ENCODE data around the gene ZNF804B. TPM values are rescaled to one million over a fixed set of nuclear protein-coding genes. Genes with fewer than 3 reads are reported as not detected.

ZNF804B gene
- total and polyA plus RNA-seq, 2 of the 4 experiments (the other 2 are of a cell fraction): not detected

DNA sequence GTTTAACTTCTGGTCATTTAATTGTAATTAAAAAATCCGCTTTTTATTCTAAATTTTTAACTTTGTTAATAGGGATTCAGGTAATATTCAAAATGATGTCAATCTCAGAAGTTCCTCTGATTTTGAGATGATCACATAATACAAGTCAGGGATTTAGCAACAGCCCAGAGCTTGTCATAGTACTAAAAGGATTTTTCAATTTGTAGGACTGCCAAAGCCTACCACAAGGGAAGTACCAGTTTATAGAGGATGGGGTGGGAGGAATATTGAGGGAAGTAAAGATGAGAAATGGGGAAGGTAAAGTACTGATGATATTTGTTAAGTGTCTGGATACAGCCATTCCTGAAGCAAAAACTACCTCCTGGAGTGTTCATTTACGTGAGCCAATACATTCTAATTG lies 314.3 kb downstream of the ZNF804B start:
- no peak overlapping the region for H4K8ac ChIP-seq (ENCODE audit: low read depth in 2 of 2, low read length in 2 of 2)
- no CpG with 5 or more reads among the region's 2 CpGs for WGBS, 2 experiments (ENCODE audit: extremely low coverage in 2 of 2, insufficient read length in 1 of 2)
- no peak overlapping the region for H3K56ac ChIP-seq (ENCODE audit: extremely low read depth, insufficient read depth, low read length)
- POLR2A ChIA-PET (ENCODE audit: unreplicated experiment): no interaction called here
- H2AK9ac ChIP-seq (replicated peaks; ENCODE audit: low read depth, low read length, poor library complexity): no peak overlapping the region
- H4K5ac ChIP-seq (ENCODE audit: low read depth, low read length): no peak overlapping the region
- H3K4me1 ChIP-seq (ENCODE audit: control insufficient read depth, insufficient read depth, low read length): no peaks in the 10 kb centered on the region
- H3K4me2 ChIP-seq (ENCODE audit: low read depth, low read length): no peak overlapping the region
- BruUV-seq (replicated peaks): no TSS peak
- TF ChIP-seq MAFK (IDR thresholded peaks at IDR 0.05; ENCODE audit: low read depth, low read length): no peak
- no peak for TF ChIP-seq CHD1 (IDR thresholded peaks at IDR 0.05; ENCODE audit: low read depth, low read length)
- no peak for TF ChIP-seq BHLHE40 (IDR thresholded peaks at IDR 0.05; ENCODE audit: low read depth, low read length)
- TF ChIP-seq, protein P1, sequence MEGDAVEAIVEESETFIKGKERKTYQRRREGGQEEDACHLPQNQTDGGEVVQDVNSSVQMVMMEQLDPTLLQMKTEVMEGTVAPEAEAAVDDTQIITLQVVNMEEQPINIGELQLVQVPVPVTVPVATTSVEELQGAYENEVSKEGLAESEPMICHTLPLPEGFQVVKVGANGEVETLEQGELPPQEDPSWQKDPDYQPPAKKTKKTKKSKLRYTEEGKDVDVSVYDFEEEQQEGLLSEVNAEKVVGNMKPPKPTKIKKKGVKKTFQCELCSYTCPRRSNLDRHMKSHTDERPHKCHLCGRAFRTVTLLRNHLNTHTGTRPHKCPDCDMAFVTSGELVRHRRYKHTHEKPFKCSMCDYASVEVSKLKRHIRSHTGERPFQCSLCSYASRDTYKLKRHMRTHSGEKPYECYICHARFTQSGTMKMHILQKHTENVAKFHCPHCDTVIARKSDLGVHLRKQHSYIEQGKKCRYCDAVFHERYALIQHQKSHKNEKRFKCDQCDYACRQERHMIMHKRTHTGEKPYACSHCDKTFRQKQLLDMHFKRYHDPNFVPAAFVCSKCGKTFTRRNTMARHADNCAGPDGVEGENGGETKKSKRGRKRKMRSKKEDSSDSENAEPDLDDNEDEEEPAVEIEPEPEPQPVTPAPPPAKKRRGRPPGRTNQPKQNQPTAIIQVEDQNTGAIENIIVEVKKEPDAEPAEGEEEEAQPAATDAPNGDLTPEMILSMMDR (conservative IDR thresholded peaks at IDR 0.05; ENCODE audit: low read depth, low read length): no peak
- H4K91ac ChIP-seq (ENCODE audit: insufficient read depth, low read depth, low read length): no peak overlapping the region
- no peak overlapping the region for H3K14ac ChIP-seq (replicated peaks; ENCODE audit: low read depth, low read length)
- intact Hi-C loops (cut with micrococcal nuclease) (no loop called here), in situ Hi-C loops (cut with MboI; ENCODE audit: low sequenced_read_pairs) (no loop called here), dilution Hi-C loops (cut with HindIII; ENCODE audit: low sequenced_read_pairs, unreplicated experiment) (no loop called here)
- no peak overlapping the region for H3K23ac ChIP-seq (ENCODE audit: low read depth, low read length)
- no peak overlapping the region for H2BK120ac ChIP-seq (ENCODE audit: low read depth, low read length)
- H2BK5ac ChIP-seq (ENCODE audit: low read depth, low read length, poor library complexity, severe bottlenecking): no peak overlapping the region
- H2AK5ac ChIP-seq (ENCODE audit: low read depth, low read length): no peak overlapping the region
- H3K27me3 ChIP-seq (ENCODE audit: control insufficient read depth, insufficient read depth, low read length): no peaks in the 10 kb centered on the region
- ATAC-seq (ENCODE audit: low read depth): no peak
- no peak overlapping the region for H3K18ac ChIP-seq (ENCODE audit: low read depth, low read length)
- no peak for DNase-seq
- H3K36me3 ChIP-seq (ENCODE audit: control insufficient read depth, insufficient read depth, low read length): no peaks in the 10 kb centered on the region
- H3K79me1 ChIP-seq (ENCODE audit: low read depth in 1 of 2, low read length in 2 of 2): no peaks in the 10 kb centered on the region
- H2AFZ ChIP-seq (replicated peaks; ENCODE audit: low read length, poor library complexity): no peak overlapping the region
- H3K9ac ChIP-seq (ENCODE audit: low read depth, low read length): no peak overlapping the region
- peaks cover under 1% of the 10 kb centered on the region for H3K9me3 ChIP-seq (ENCODE audit: control insufficient read depth, insufficient read depth, low read length)
- no peaks in the 10 kb centered on the region for H4K20me1 ChIP-seq (ENCODE audit: insufficient read depth, low read length)
- no peak overlapping the region for H3K27ac ChIP-seq (ENCODE audit: insufficient read depth, low read length)
- no peaks in the 10 kb centered on the region for H3K9me1 ChIP-seq (ENCODE audit: insufficient read depth, low read length)
- no peak overlapping the region for H2BK20ac ChIP-seq (ENCODE audit: low read depth, low read length)
- H3K4ac ChIP-seq (ENCODE audit: low read depth, low read length): no peak overlapping the region
- no peak overlapping the region for H3K4me3 ChIP-seq (ENCODE audit: insufficient read depth, low read depth, low read length)
- CTCF ChIA-PET: interaction anchor here (0.6 kb wide), 1 partner anchor 28 kb away, joined by 3 read pairs; no protein-coding TSS in a partner anchor
- H2BK15ac ChIP-seq (ENCODE audit: low read depth, low read length): no peak overlapping the region
